OCI-LY3 (cell line): ENCODE measurements around the gene NYNRIN.

Experiments used
- EZH2phosphoT487 ChIP-seq: fragments of 200-600 bp; shearing (Covaris generic); IDR thresholded peaks from 2 replicates; pipeline ENCODE4 v1.6.1; 2018; ENCODE audit warnings: antibody characterized with exemption, mixed run types, low read depth
- TF ChIP-seq, protein P1 (sequence below): fragments of 200-600, 300-600 bp; sonication (generic); IDR thresholded peaks from 2 replicates; pipeline ENCODE4 v1.5.1; 2014; ENCODE audit warnings: antibody characterized with exemption, low read length, low read depth

DNA sequence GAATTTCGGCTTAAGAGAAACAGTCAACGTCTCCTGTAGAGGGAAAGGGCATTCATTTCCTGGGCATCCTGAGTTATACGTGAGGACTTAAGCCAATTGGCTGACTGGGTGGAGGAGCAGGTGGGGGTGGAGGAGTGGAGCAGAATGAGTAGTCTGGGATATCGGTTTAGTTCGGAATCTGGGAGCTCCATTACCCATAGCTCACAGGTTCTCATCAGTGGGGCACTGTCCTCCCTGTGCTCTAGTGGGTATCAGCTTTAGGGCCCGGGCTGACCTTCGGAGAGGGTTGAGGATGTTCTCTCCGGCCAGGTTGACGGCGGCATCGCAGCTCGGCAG, 43.1 kb downstream of the NYNRIN start:
- TF ChIP-seq, protein P1, sequence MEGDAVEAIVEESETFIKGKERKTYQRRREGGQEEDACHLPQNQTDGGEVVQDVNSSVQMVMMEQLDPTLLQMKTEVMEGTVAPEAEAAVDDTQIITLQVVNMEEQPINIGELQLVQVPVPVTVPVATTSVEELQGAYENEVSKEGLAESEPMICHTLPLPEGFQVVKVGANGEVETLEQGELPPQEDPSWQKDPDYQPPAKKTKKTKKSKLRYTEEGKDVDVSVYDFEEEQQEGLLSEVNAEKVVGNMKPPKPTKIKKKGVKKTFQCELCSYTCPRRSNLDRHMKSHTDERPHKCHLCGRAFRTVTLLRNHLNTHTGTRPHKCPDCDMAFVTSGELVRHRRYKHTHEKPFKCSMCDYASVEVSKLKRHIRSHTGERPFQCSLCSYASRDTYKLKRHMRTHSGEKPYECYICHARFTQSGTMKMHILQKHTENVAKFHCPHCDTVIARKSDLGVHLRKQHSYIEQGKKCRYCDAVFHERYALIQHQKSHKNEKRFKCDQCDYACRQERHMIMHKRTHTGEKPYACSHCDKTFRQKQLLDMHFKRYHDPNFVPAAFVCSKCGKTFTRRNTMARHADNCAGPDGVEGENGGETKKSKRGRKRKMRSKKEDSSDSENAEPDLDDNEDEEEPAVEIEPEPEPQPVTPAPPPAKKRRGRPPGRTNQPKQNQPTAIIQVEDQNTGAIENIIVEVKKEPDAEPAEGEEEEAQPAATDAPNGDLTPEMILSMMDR, result no peak
- no peak for TF ChIP-seq EZH2phosphoT487
